SK-N-DZ (cell line): ENCODE data around the gene GRIK3.
"Not testable (repeated sequence)": the region's sequence is repeated elsewhere in the genome, so short reads cannot be mapped to it uniquely, and the experiment has no call there.

ENCODE experiments used
- DNase-seq: peaks from one replicate; pipeline ENCODE4 v3.0.0-alpha.2; 2015; ENCODE audit warnings: low spot score

The GRIK3 gene

DNA sequence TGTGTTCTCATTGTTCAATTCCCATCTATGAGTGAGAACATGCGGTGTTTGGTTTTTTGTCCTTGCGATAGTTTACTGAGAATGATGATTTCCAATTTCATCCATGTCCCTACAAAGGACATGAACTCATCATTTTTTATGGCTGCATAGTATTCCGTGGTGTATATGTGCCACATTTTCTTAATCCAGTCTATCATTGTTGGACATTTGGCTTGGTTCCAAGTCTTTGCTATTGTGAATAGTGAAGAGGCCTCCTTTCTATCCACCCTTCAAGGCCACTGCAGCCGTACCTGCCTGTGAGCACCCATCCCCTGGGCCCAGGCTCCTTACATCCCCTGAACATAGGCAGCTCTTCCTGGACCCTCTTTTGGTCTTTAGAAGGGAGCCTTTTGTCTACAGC, 266.9 kb downstream of the GRIK3 start:
- not testable (repeated sequence) for DNase-seq

- DNase-seq = no peak
These were observed 267.8 kb downstream of the GRIK3 start for GRCh38 chr1:36766481-36766880.

- no peak for DNase-seq
These were observed 268.5 kb downstream of the GRIK3 start for GRCh38 chr1:36765785-36766300.

DNA sequence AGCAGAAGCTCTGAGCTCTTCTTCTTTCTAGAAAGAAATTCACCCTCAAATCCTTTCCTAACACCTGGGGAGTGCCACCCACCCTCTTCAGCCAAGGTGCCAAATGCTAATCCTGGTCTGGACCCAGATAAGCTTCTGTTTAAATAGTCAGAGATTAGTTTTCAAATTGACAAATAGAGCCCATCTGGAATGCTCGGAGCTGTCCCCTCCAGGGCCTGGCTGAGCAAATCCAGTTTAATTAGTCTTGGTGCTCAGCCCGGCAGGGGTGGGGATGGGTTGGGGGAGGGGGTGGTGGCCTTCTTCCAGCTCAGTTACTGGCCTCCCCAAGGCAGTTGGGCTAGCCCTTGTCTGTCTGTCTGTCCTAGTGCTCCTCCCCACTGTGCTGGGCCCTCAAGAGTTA, 269.5 kb downstream of the GRIK3 start:
- no peak for DNase-seq

- DNase-seq = no peak
These were observed 270.5 kb downstream of the GRIK3 start for GRCh38 chr1:36763771-36764170.

DNA sequence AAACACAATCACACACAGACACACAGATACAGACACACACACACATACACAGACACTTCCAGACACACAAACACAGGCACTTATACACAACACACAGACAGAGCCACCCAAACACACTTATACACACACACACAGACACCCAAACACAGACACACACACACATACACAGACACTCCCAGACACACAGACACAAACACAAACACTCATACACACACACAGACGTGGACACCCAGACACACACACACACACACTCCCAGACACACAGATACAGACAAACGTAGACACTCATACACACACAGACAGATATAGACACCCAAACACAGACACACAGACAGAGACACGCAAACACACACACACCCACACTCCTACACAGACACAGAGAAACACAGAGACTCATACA, 272.1 kb downstream of the GRIK3 start:
- DNase-seq = no peak

DNA sequence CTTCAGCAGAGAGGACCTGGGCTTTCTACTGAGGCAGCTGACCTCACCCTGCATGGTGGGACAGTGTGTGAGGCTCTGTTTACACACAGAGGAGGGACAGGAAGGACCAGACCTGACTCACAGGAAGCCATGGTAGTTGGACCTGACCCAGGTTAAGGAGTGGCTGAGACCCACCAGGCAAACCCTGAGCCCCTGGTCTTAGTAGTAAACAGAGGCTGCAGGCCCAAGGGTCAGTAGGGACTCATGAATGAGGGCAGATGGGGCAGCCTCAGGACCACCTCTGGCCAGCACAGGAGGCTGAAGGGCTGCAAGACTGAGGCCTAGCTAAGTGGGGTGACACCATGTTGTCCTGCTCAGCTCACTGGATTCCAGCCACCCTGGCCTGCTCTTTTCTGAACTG, 273.2 kb downstream of the GRIK3 start:
- no peak for DNase-seq

GRCh38 chr1:36760081-36760480, 274.2 kb downstream of the GRIK3 start:
- DNase-seq = no peak

GRCh38 chr1:36759355-36759754, 275.0 kb downstream of the GRIK3 start:
- DNase-seq = no peak

DNA sequence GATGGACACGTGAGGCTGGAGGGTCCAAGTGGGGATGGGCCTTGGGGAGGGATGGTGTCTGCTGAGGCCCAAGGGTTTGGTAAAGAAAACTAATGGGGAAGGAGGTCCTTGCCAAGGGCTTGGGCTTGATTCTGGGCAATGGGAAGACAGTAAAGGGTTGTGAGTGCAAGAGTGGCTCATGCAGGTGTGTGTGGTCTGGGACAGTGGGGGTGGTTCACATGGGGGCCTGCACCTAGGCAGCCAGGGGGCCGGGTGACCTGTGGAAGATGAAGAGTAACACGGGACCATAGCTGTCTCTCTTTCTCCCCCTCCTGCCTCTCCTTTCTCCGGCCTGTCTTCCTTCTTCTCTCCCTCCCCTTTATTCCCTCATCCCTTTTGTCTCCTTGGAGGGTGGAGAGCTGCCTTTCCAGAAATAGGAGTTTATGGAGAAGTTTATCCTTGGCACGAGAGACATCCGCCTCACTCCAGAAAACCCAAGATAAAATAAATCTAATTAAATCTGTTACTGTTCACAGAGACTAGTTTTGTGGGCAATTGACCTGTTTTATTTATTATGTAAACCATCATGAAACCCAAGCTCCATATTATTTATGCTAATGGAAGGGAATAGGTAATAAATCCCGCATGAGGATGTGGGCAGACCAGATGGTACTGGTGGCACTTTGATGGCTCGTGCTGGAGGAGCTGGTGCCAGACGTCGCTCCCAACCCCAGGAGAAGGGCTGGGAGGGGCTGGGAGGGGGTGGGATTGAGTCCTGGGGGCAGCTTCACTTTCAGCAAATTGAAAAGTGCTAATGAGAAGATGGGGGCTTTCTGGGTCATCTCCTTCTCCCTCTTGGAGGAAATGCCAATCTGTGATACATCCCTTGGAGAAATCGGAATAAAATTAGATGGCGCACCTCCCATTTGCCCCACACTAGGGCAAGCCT, 278.7 kb downstream of the GRIK3 start:
- DNase-seq = no peak

DNA sequence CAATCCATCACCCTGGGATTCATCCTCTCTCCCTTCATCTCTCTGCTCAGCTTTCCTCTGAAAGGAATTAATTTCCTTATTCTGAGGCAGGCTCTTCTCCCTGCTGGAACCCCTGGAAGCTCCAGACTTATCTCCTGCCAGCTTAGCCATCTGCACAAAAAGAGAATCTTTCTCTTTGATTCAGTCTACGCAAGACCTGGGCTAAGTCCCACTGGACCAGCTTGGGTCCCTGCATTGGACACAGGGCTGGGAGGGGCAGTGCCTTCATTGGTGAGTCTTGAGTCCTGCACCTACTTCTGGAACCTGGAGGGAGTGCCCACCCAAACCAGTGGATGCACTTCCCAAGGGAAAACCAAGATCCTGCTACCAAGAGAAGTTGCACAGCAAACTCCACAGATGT, 279.9 kb downstream of the GRIK3 start:
- no peak for DNase-seq

DNA sequence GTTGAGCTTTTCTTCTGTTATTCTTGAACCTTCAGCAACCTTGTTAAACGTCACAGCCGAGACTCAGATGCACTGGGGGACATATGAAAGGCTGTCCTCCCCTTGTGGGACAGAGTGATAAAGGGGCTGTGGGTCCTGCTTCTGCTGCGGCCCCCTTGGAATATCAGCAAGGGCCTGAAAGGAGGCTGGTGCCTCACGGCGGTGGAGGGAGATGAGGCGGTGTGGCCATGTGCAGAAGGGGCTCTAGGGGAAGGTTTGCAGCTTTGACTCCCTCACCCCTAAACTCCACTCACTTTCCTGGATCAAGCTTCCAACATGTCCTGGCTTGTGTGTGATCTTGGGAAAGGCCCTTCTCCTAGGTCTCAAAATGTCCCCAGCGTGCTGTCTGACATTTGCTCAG, 280.9 kb downstream of the GRIK3 start:
- DNase-seq = no peak

DNA sequence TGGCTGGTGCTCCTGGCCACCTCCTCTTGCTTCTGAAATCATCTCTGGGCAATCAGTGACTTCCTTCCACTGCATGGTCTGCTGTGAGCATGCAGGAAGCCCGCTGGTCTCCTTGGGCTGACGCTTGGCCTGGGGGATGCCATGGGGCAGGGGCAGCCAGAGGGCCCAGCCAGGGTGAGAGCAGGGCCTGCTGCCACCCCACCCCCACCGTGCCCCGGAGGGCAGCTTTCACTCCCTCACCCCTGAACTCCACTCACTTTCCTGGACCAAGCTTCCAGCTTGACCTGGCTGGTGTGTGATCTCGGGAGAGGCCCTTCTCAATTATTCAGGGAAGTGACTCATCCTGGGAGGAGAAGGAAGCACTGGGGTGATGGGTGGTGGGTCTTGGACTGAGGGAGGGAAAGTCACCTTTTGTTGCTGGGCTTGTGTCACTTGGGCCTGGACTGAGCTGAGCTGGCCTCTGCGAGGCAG, 281.4 kb downstream of the GRIK3 start:
- no peak for DNase-seq

DNA sequence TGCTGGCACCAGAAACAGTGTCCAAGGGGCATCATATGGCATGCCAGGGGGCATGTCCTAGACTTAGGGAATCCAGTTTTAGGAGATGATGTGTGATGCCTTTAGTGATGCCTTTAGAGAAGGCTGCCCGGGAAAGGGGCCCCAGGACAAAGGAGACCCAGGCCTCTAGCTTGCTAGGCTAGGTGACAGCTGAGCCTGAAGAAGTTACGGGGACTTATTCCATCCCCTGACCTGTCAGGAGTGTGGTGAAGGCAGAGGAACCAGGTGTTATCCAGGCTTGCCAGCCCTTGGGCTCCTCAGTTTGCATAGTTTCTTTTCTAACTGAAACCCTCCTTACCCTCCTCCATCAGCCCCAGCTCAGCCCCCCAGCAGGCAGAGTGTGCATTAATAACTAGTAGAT, 281.9 kb downstream of the GRIK3 start:
- DNase-seq = no peak

DNA sequence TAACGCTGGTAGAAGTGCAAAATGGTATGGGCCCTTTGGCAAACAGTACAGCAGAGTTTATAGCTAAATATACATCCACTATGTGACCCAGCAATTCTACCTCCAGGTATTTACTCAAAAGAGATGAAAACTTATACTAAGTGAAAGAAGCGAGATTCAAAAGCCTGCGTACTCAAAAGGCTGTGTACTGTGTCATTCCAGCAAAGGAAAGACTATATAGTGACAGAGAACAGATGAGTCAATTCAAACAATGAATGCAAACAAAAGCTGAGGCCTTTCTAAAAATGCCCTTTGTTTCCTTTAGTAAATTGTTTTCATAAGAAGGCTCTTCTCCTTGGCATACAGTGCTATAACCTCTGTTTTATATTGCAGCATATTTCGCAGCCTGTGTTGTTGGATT, 282.8 kb downstream of the GRIK3 start:
- no peak for DNase-seq

GRCh38 chr1:36748466-36748865, 285.8 kb downstream of the GRIK3 start:
- no peak for DNase-seq
